GM19238 (cell line): ENCODE measurements around the gene NIN.

Experiments
- DNase-seq: peaks from one replicate; pipeline ENCODE4 v3.0.0; 2011; ENCODE audit warnings: low spot score; ENCODE audit not compliant: insufficient read length

Gene NIN

GRCh38 chr14:50792051-50792477, 38.9 kb downstream of the NIN start:
- no peak for DNase-seq

GRCh38 chr14:50791201-50791600, 39.8 kb downstream of the NIN start:
- DNase-seq, result no peak

- DNase-seq, result no peak
Observed at GRCh38 chr14:50790589-50790988, 40.4 kb downstream of the NIN start.

- DNase-seq, result no peak
Observed at GRCh38 chr14:50786751-50787464, 44.1 kb downstream of the NIN start.

- no peak for DNase-seq
Observed at GRCh38 chr14:50785457-50786063, 45.4 kb downstream of the NIN start.

- DNase-seq, result no peak
Observed at GRCh38 chr14:50784683-50785456, 46.1 kb downstream of the NIN start.

GRCh38 chr14:50783563-50783962, 47.4 kb downstream of the NIN start:
- no peak for DNase-seq

- DNase-seq, result no peak
Observed at GRCh38 chr14:50780393-50780792, 50.6 kb downstream of the NIN start.

- DNase-seq, result no peak
Observed at GRCh38 chr14:50778721-50779483, 52.1 kb downstream of the NIN start.

- DNase-seq, result no peak
Observed at GRCh38 chr14:50776522-50776921, 54.4 kb downstream of the NIN start.

GRCh38 chr14:50775357-50775756, 55.6 kb downstream of the NIN start:
- no peak for DNase-seq

GRCh38 chr14:50774542-50775267, 56.3 kb downstream of the NIN start:
- no peak for DNase-seq

GRCh38 chr14:50773632-50774541, 57.1 kb downstream of the NIN start:
- DNase-seq, result no peak

- no peak for DNase-seq
Observed at GRCh38 chr14:50772412-50772811, 58.5 kb downstream of the NIN start.

- DNase-seq, result no peak
Observed at GRCh38 chr14:50770586-50770985, 60.4 kb downstream of the NIN start.

GRCh38 chr14:50769863-50770500, 61.0 kb downstream of the NIN start:
- no peak for DNase-seq

GRCh38 chr14:50768680-50769079, 62.3 kb downstream of the NIN start:
- DNase-seq, result no peak

GRCh38 chr14:50766338-50766886, 64.5 kb downstream of the NIN start:
- DNase-seq, result no peak

GRCh38 chr14:50763382-50764007, 67.5 kb downstream of the NIN start:
- DNase-seq, result no peak
